Measurements from ENCODE around the gene CUEDC1. TPM values are rescaled to one million over a fixed set of nuclear protein-coding genes. Genes with fewer than 3 reads are reported as not detected.

Gene CUEDC1
- total RNA-seq, 1 experiment from 2014 or later, result 0.71 TPM

DNA sequence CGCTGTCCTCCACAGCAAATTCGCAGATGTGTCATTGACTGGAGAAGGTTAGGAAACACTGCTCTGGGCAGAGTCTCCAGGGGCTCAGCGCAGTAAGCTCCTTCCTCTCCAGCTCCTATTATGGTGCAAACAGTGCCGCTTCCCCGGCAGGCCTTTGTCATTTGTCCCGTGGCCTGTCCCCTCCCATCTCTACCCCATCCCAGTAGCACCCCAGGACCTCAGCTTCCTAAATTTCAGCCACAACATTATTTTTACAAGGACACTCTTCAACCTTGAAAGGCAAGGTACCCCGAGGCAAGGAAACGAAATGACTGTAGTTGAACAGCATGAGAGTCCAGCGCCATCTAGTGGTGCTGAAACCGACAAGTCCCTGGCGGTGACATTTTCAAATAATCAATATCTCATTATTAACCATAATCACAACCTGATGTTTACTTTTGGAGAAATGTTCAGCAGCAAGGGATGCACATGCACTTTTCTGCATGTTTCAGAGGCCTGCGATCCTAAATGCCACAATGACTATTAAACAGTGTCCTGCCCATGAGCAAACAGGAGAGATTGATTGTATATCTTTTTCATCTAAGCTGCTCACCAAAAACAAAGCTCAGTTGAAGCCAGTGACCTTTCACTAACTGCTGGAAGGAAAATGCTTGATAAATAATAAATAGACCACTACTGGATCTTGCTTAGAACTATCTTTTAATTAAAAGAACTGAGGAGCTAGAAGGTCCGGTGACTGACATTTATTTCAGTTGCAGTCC is 121.9 kb downstream of the CUEDC1 start:
- Histone ChIP-seq H3K9me2 (replicated peaks; ENCODE audit: insufficient read depth, low read length) (no peaks in the 10 kb centered on the region), H3K9me3 (ENCODE audit: low read length) (no peaks in the 10 kb centered on the region), H3K9ac (ENCODE audit: low read length) (no peak overlapping the region), H3K27me3 (ENCODE audit: low read length) (no peaks in the 10 kb centered on the region), H4K20me1 (ENCODE audit: insufficient read depth, low read depth, low read length) (no peaks in the 10 kb centered on the region), H3K27ac (ENCODE audit: low read length) (no peak overlapping the region), H2AFZ (ENCODE audit: low read length) (no peak overlapping the region), H3K36me3 (ENCODE audit: insufficient read depth, low read length) (peaks cover under 1% of the 10 kb centered on the region; the same call in 1 of the 2 replicates), H3K4me1 (ENCODE audit: low read length) (peaks cover 11% of the 10 kb centered on the region; the same call in 1 of the 2 replicates), H3K4me2 (ENCODE audit: low read depth, low read length, poor library complexity, severe bottlenecking) (no peak overlapping the region), H3K4me3 (ENCODE audit: low read length) (no peak overlapping the region), H3K79me2 (ENCODE audit: low read length) (no peaks in the 10 kb centered on the region)
- DNase-seq, result peak; percentile 88

DNA sequence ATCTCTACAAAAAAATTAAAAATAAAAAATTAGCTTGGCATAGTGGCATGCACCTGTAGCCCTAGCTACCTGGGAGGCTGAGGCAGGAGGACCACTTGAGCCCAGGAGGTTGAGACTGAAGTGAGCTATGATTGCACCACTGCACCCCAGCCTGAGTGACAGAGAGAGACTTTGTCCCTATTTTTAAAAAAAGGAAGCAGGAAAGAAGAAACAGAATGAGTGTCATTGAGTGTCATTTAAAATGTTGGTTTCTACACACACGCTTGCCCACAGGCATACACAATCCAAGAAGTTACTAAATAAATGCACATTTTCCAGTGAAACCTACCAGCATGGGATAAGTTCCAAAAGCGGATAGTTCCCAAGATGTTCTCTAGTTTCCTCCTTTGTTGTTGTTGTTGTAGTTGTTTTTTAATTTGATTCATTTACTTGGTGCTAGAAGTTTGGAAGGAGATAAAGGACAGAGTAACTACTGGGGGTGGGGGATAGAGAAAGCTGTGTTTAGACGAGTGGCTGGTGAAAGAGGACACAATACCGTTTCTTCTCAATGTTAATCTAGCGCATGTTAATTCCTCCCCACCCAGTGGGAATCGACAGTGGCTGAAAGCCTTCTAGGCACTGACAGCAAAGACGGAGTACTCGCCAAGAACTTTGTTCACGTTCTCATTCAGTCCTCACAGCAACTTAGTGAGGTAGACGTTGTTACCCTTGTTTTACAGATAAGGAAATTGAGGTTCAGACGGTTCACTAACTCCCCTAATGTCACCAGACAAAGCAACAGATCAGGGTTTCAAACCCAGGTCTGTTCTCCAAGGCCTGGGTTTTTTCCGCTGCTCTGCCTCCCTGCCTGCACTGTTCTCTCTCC is 122.7 kb downstream of the CUEDC1 start:
- H3K9me2 ChIP-seq (replicated peaks; ENCODE audit: insufficient read depth, low read length), result no peaks in the 10 kb centered on the region
- no peak for DNase-seq
- no peaks in the 10 kb centered on the region for H3K9me3 ChIP-seq (ENCODE audit: low read length)
- H3K79me2 ChIP-seq (ENCODE audit: low read length), result no peaks in the 10 kb centered on the region
- no peak overlapping the region for H3K4me3 ChIP-seq (ENCODE audit: low read length)
- H3K9ac ChIP-seq (ENCODE audit: low read length), result no peak overlapping the region
- H3K36me3 ChIP-seq (ENCODE audit: insufficient read depth, low read length), result no peaks in the 10 kb centered on the region
- H3K27me3 ChIP-seq (ENCODE audit: low read length), result no peaks in the 10 kb centered on the region
- no peak overlapping the region for H3K4me2 ChIP-seq (ENCODE audit: low read depth, low read length, poor library complexity, severe bottlenecking)
- no peaks in the 10 kb centered on the region for H4K20me1 ChIP-seq (ENCODE audit: insufficient read depth, low read depth, low read length)
- peaks cover 11% of the 10 kb centered on the region; the same call in 1 of the 2 replicates for H3K4me1 ChIP-seq (ENCODE audit: low read length)
- H3K27ac ChIP-seq (ENCODE audit: low read length), result no peak overlapping the region
- no peak overlapping the region for H2AFZ ChIP-seq (ENCODE audit: low read length)

DNA sequence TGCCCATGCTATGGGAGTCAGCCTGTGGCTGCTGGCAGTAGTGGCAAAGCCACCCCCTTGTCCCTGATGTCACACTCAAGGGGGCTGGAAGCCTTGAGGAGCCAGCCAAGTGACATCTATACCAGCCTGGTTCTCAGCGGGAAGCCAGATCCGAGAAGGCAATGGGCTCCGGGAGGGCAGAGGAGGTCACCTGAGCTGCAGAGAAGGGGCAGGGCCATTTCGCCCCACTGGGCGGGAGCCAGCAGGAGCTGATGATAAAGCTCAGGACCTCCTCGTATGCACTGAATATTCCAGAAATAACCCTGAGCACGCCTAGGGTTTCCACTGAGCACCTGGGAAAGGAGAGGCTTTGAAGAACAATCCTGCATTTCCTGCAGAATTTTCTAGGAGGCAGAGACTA is 124.3 kb downstream of the CUEDC1 start:
- Histone ChIP-seq H3K9ac (ENCODE audit: low read length) (no peak overlapping the region), H4K20me1 (ENCODE audit: insufficient read depth, low read depth, low read length) (no peaks in the 10 kb centered on the region), H3K4me3 (ENCODE audit: low read length) (no peak overlapping the region), H3K36me3 (ENCODE audit: insufficient read depth, low read length) (no peaks in the 10 kb centered on the region), H3K4me2 (ENCODE audit: low read depth, low read length, poor library complexity, severe bottlenecking) (no peak overlapping the region), H2AFZ (ENCODE audit: low read length) (no peak overlapping the region), H3K4me1 (ENCODE audit: low read length) (peaks cover 11% of the 10 kb centered on the region; the same call in 1 of the 2 replicates), H3K79me2 (ENCODE audit: low read length) (no peaks in the 10 kb centered on the region), H3K27ac (ENCODE audit: low read length) (no peak overlapping the region), H3K9me2 (replicated peaks; ENCODE audit: insufficient read depth, low read length) (no peaks in the 10 kb centered on the region), H3K9me3 (ENCODE audit: low read length) (no peaks in the 10 kb centered on the region), H3K27me3 (ENCODE audit: low read length) (no peaks in the 10 kb centered on the region)
- no peak for DNase-seq

GRCh38 chr17:57823469-57824401 is 131.5 kb downstream of the CUEDC1 start:
- DNase-seq, result no peak
- H3K4me1 ChIP-seq (ENCODE audit: low read length), result no peaks in the 10 kb centered on the region
- no peak overlapping the region for H3K4me3 ChIP-seq (ENCODE audit: low read length)
- H3K9me2 ChIP-seq (replicated peaks; ENCODE audit: insufficient read depth, low read length), result no peaks in the 10 kb centered on the region
- H3K9ac ChIP-seq (ENCODE audit: low read length), result no peak overlapping the region
- H3K27me3 ChIP-seq (ENCODE audit: low read length), result no peaks in the 10 kb centered on the region
- H3K27ac ChIP-seq (ENCODE audit: low read length), result no peak overlapping the region
- H4K20me1 ChIP-seq (ENCODE audit: insufficient read depth, low read depth, low read length), result no peaks in the 10 kb centered on the region
- no peaks in the 10 kb centered on the region for H3K9me3 ChIP-seq (ENCODE audit: low read length)
- no peak overlapping the region for H2AFZ ChIP-seq (ENCODE audit: low read length)
- H3K79me2 ChIP-seq (ENCODE audit: low read length), result no peaks in the 10 kb centered on the region
- H3K36me3 ChIP-seq (ENCODE audit: insufficient read depth, low read length), result no peaks in the 10 kb centered on the region
- no peak overlapping the region for H3K4me2 ChIP-seq (ENCODE audit: low read depth, low read length, poor library complexity, severe bottlenecking)

- Histone ChIP-seq H3K9me3 (ENCODE audit: low read length) (no peaks in the 10 kb centered on the region), H3K36me3 (ENCODE audit: insufficient read depth, low read length) (no peaks in the 10 kb centered on the region), H2AFZ (ENCODE audit: low read length) (no peak overlapping the region), H3K9ac (ENCODE audit: low read length) (no peak overlapping the region), H3K27ac (ENCODE audit: low read length) (no peak overlapping the region), H3K9me2 (replicated peaks; ENCODE audit: insufficient read depth, low read length) (no peaks in the 10 kb centered on the region), H3K79me2 (ENCODE audit: low read length) (no peaks in the 10 kb centered on the region), H3K4me3 (ENCODE audit: low read length) (no peak overlapping the region), H3K27me3 (ENCODE audit: low read length) (no peaks in the 10 kb centered on the region), H3K4me1 (ENCODE audit: low read length) (no peaks in the 10 kb centered on the region), H4K20me1 (ENCODE audit: insufficient read depth, low read depth, low read length) (no peaks in the 10 kb centered on the region), H3K4me2 (ENCODE audit: low read depth, low read length, poor library complexity, severe bottlenecking) (no peak overlapping the region)
- DNase-seq, result no peak
These were observed 135.3 kb downstream of the CUEDC1 start for GRCh38 chr17:57819867-57820266.

GRCh38 chr17:57819285-57819684 is 135.9 kb downstream of the CUEDC1 start:
- Histone ChIP-seq H3K9ac (ENCODE audit: low read length) (no peak overlapping the region), H2AFZ (ENCODE audit: low read length) (no peak overlapping the region), H3K4me1 (ENCODE audit: low read length) (no peaks in the 10 kb centered on the region), H3K79me2 (ENCODE audit: low read length) (no peaks in the 10 kb centered on the region), H3K9me2 (replicated peaks; ENCODE audit: insufficient read depth, low read length) (no peaks in the 10 kb centered on the region), H3K36me3 (ENCODE audit: insufficient read depth, low read length) (no peaks in the 10 kb centered on the region), H4K20me1 (ENCODE audit: insufficient read depth, low read depth, low read length) (no peaks in the 10 kb centered on the region), H3K9me3 (ENCODE audit: low read length) (no peaks in the 10 kb centered on the region), H3K4me2 (ENCODE audit: low read depth, low read length, poor library complexity, severe bottlenecking) (no peak overlapping the region), H3K27me3 (ENCODE audit: low read length) (no peaks in the 10 kb centered on the region), H3K4me3 (ENCODE audit: low read length) (no peak overlapping the region), H3K27ac (ENCODE audit: low read length) (no peak overlapping the region)
- no peak for DNase-seq

DNA sequence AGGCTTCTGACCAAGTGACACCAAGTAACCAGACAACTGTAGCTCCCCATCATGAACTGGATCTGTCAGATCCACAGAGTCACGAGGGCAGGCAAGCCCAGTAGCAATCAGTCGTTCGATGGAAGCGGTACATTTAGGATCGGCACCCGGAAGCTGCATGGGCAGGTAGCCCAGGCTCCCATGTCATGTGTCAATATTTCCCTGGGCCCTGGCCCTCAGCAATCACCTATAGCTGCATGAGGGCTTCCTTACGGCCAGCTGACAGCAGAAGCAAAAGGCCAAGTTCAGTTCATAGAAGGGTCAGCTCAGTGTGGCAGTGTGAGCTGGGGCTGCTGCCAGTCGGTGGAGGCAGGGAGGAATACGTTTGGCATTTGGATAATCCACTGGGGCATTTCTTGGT is 137.1 kb downstream of the CUEDC1 start:
- Histone ChIP-seq H3K4me2 (ENCODE audit: low read depth, low read length, poor library complexity, severe bottlenecking) (no peak overlapping the region), H2AFZ (ENCODE audit: low read length) (no peak overlapping the region), H3K27me3 (ENCODE audit: low read length) (no peaks in the 10 kb centered on the region), H3K27ac (ENCODE audit: low read length) (no peak overlapping the region), H3K36me3 (ENCODE audit: insufficient read depth, low read length) (no peaks in the 10 kb centered on the region), H4K20me1 (ENCODE audit: insufficient read depth, low read depth, low read length) (no peaks in the 10 kb centered on the region), H3K4me3 (ENCODE audit: low read length) (no peak overlapping the region), H3K9ac (ENCODE audit: low read length) (no peak overlapping the region), H3K9me2 (replicated peaks; ENCODE audit: insufficient read depth, low read length) (no peaks in the 10 kb centered on the region), H3K4me1 (ENCODE audit: low read length) (no peaks in the 10 kb centered on the region), H3K9me3 (ENCODE audit: low read length) (no peaks in the 10 kb centered on the region), H3K79me2 (ENCODE audit: low read length) (no peaks in the 10 kb centered on the region)
- no peak for DNase-seq
